Measurements from ENCODE around the gene CTR9.

The CTR9 gene

GRCh38 chr11:10751581-10751940, 515 bp downstream of the CTR9 start:
- Histone ChIP-seq H3K27me3 (replicated peaks in 2 of 5; ENCODE audit: control insufficient read depth in 4 of 5, insufficient read depth in 5 of 5, low read length in 4 of 5) (no peaks in the 10 kb centered on the region), H3K9me3 (ENCODE audit: control extremely low read depth in 1 of 5, control insufficient read depth in 4 of 5, insufficient read depth in 2 of 5, low read depth in 1 of 5, low read length in 4 of 5) (no peaks in the 10 kb centered on the region), H3K4me1 (ENCODE audit: control extremely low read depth in 1 of 4, control insufficient read depth in 4 of 4, insufficient read depth in 4 of 4, low read length in 3 of 4) (peaks cover 15 to 50% (median 42%) of the 10 kb centered on the region in 4 experiments), H3K36me3 (ENCODE audit: control insufficient read depth in 4 of 4, insufficient read depth in 4 of 4, low read length in 3 of 4) (peaks cover 6 to 34% (median 18%) of the 10 kb centered on the region in 4 experiments), H3K4me3 (ENCODE audit: control insufficient read depth in 1 of 7, extremely low read depth in 1 of 7, insufficient read depth in 4 of 7, low read depth in 2 of 7, low read length in 6 of 7) (peak overlapping the region; percentile 83 to 99 (median 92)), H3K27ac (ENCODE audit: insufficient read depth in 1 of 2, low read depth in 1 of 2, low read length in 2 of 2, poor library complexity in 1 of 2, severe bottlenecking in 2 of 2) (peak overlapping the region; percentile 74 to 86)
- WGBS (ENCODE audit: insufficient coverage) = 2% methylated on average over 10 of the region's 14 CpGs
- POLR2A ChIA-PET = interaction anchor here (1.0 kb wide), 1 partner anchor 57 kb away, joined by 7 read pairs; the partner anchor contains the start of gene EIF4G2
- no peak for DNase-seq
- CTCF ChIA-PET = interaction anchor here (0.7 to 1.0 kb wide), 4 partner anchors 10 to 350 kb away, joined by 3 read pairs; no protein-coding TSS in a partner anchor

GRCh38 chr11:10752061-10752460, 1.0 kb downstream of the CTR9 start:
- DNase-seq = no peak
- Histone ChIP-seq H3K36me3 (ENCODE audit: control insufficient read depth in 4 of 4, insufficient read depth in 4 of 4, low read length in 3 of 4) (peaks cover 11 to 39% (median 21%) of the 10 kb centered on the region in 4 experiments), H3K9me3 (ENCODE audit: control extremely low read depth in 1 of 5, control insufficient read depth in 4 of 5, insufficient read depth in 2 of 5, low read depth in 1 of 5, low read length in 4 of 5) (no peaks in the 10 kb centered on the region), H3K4me1 (ENCODE audit: control extremely low read depth in 1 of 4, control insufficient read depth in 4 of 4, insufficient read depth in 4 of 4, low read length in 3 of 4) (peaks cover 15 to 50% (median 42%) of the 10 kb centered on the region in 4 experiments), H3K27ac (ENCODE audit: insufficient read depth in 1 of 2, low read depth in 1 of 2, low read length in 2 of 2, poor library complexity in 1 of 2, severe bottlenecking in 2 of 2) (peak overlapping the region in 1 of 2 experiments; percentile 86), H3K27me3 (replicated peaks in 2 of 5; ENCODE audit: control insufficient read depth in 4 of 5, insufficient read depth in 5 of 5, low read length in 4 of 5) (no peaks in the 10 kb centered on the region), H3K4me3 (ENCODE audit: control insufficient read depth in 1 of 7, extremely low read depth in 1 of 7, insufficient read depth in 4 of 7, low read depth in 2 of 7, low read length in 6 of 7) (peak overlapping the region; percentile 83 to 99 (median 92))
- no CpG with 5 or more reads among the region's 2 CpGs for WGBS (ENCODE audit: insufficient coverage)
- ChIA-PET CTCF (interaction anchor here (0.6 to 1.5 kb wide), 6 partner anchors 10 to 863 kb away, joined by 3 to 5 read pairs (median 3); no protein-coding TSS in a partner anchor), POLR2A (no interaction called here)

GRCh38 chr11:10752486-10752885, 1.4 kb downstream of the CTR9 start:
- peaks cover 15 to 48% (median 40%) of the 10 kb centered on the region in 4 experiments for H3K4me1 ChIP-seq (ENCODE audit: control extremely low read depth in 1 of 4, control insufficient read depth in 4 of 4, insufficient read depth in 4 of 4, low read length in 3 of 4)
- peaks cover 15 to 43% (median 26%) of the 10 kb centered on the region in 4 experiments for H3K36me3 ChIP-seq (ENCODE audit: control insufficient read depth in 4 of 4, insufficient read depth in 4 of 4, low read length in 3 of 4)
- H3K27ac ChIP-seq (ENCODE audit: insufficient read depth in 1 of 2, low read depth in 1 of 2, low read length in 2 of 2, poor library complexity in 1 of 2, severe bottlenecking in 2 of 2) = no peak overlapping the region
- H3K9me3 ChIP-seq (ENCODE audit: control extremely low read depth in 1 of 5, control insufficient read depth in 4 of 5, insufficient read depth in 2 of 5, low read depth in 1 of 5, low read length in 4 of 5) = no peaks in the 10 kb centered on the region
- H3K27me3 ChIP-seq (replicated peaks in 2 of 5; ENCODE audit: control insufficient read depth in 4 of 5, insufficient read depth in 5 of 5, low read length in 4 of 5) = no peaks in the 10 kb centered on the region
- DNase-seq = no peak
- ChIA-PET CTCF (interaction anchor here (0.6 to 1.5 kb wide), 6 partner anchors 9 to 863 kb away, joined by 3 to 5 read pairs (median 3); no protein-coding TSS in a partner anchor), POLR2A (no interaction called here)
- WGBS (ENCODE audit: insufficient coverage) = 80% methylated on average over 2 of the region's 7 CpGs
- peak overlapping the region in 6 of 7 experiments; percentile 83 to 99 (median 92) for H3K4me3 ChIP-seq (ENCODE audit: control insufficient read depth in 1 of 7, extremely low read depth in 1 of 7, insufficient read depth in 4 of 7, low read depth in 2 of 7, low read length in 6 of 7)

GRCh38 chr11:10758957-10759356, 7.9 kb downstream of the CTR9 start:
- Histone ChIP-seq H3K9me3 (ENCODE audit: control extremely low read depth in 1 of 5, control insufficient read depth in 4 of 5, insufficient read depth in 2 of 5, low read depth in 1 of 5, low read length in 4 of 5) (no peaks in the 10 kb centered on the region), H3K27me3 (replicated peaks in 2 of 5; ENCODE audit: control insufficient read depth in 4 of 5, insufficient read depth in 5 of 5, low read length in 4 of 5) (no peaks in the 10 kb centered on the region), H3K4me3 (ENCODE audit: control insufficient read depth in 1 of 7, extremely low read depth in 1 of 7, insufficient read depth in 4 of 7, low read depth in 2 of 7, low read length in 6 of 7) (no peak overlapping the region), H3K4me1 (ENCODE audit: control extremely low read depth in 1 of 4, control insufficient read depth in 4 of 4, insufficient read depth in 4 of 4, low read length in 3 of 4) (peaks cover 0 to 14% (median 5%) of the 10 kb centered on the region in 4 experiments), H3K36me3 (ENCODE audit: control insufficient read depth in 4 of 4, insufficient read depth in 4 of 4, low read length in 3 of 4) (peaks cover 16 to 78% (median 50%) of the 10 kb centered on the region in 4 experiments), H3K27ac (ENCODE audit: insufficient read depth in 1 of 2, low read depth in 1 of 2, low read length in 2 of 2, poor library complexity in 1 of 2, severe bottlenecking in 2 of 2) (no peak overlapping the region)
- ChIA-PET CTCF (interaction anchor here (0.8 to 9.9 kb wide), 3 partner anchors 10 to 34 kb away, joined by 3 to 78 read pairs (median 7); no protein-coding TSS in a partner anchor), POLR2A (no interaction called here)
- peak in 2 of 3 donors; percentile 47 to 51 for DNase-seq
- no CpG with 5 or more reads among the region's 1 CpG for WGBS (ENCODE audit: insufficient coverage)

GRCh38 chr11:10761085-10761698, 10.1 kb downstream of the CTR9 start:
- CTCF ChIA-PET = interaction anchor here (0.7 to 9.9 kb wide), 4 partner anchors 9 to 87 kb away, joined by 3 to 78 read pairs (median 4); partner anchors contain the start of gene CTR9
- 100% methylated on average over 2 of the region's 6 CpGs for WGBS (ENCODE audit: insufficient coverage)

DNA sequence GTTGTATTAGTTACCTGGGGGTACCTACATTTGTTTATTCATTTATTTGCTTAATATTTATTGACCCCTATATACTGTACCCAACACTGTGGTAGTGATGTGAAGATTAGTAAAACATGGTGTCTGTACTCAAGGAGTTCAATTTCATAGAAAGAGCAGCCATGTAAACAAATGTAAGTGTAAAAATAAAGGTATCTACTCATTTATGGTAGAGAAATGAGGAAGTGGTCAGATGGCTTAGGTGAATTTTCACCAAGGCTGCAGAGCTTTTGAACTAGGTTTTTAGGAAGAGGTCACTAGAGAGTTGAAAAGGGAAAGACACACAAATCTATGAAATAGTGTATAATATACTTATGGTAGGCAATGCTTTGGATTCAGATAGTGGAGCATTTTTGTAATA, 11.1 kb downstream of the CTR9 start:
- CTCF ChIA-PET = interaction anchor here (0.5 to 9.9 kb wide), 4 partner anchors 8 to 1164 kb away, joined by 3 to 78 read pairs (median 4); no protein-coding TSS in a partner anchor
- Histone ChIP-seq H3K27ac (ENCODE audit: insufficient read depth in 1 of 2, low read depth in 1 of 2, low read length in 2 of 2, poor library complexity in 1 of 2, severe bottlenecking in 2 of 2) (no peak overlapping the region), H3K4me1 (ENCODE audit: control extremely low read depth in 1 of 4, control insufficient read depth in 4 of 4, insufficient read depth in 4 of 4, low read length in 3 of 4) (peaks cover 0 to 14% (median 5%) of the 10 kb centered on the region in 4 experiments), H3K4me3 (ENCODE audit: control insufficient read depth in 1 of 7, extremely low read depth in 1 of 7, insufficient read depth in 4 of 7, low read depth in 2 of 7, low read length in 6 of 7) (no peak overlapping the region), H3K27me3 (replicated peaks in 2 of 5; ENCODE audit: control insufficient read depth in 4 of 5, insufficient read depth in 5 of 5, low read length in 4 of 5) (no peaks in the 10 kb centered on the region), H3K36me3 (ENCODE audit: control insufficient read depth in 4 of 4, insufficient read depth in 4 of 4, low read length in 3 of 4) (peaks cover 8 to 72% (median 52%) of the 10 kb centered on the region in 4 experiments), H3K9me3 (ENCODE audit: control extremely low read depth in 1 of 5, control insufficient read depth in 4 of 5, insufficient read depth in 2 of 5, low read depth in 1 of 5, low read length in 4 of 5) (no peaks in the 10 kb centered on the region)
- peak; percentile 21 to 79 (median 71) for DNase-seq
- POLR2A ChIA-PET = no interaction called here

More at GRCh38 chr11:10761085-10761698, 10.1 kb downstream of the CTR9 start:
- POLR2A ChIA-PET = no interaction called here
- Histone ChIP-seq H3K27ac (ENCODE audit: insufficient read depth in 1 of 2, low read depth in 1 of 2, low read length in 2 of 2, poor library complexity in 1 of 2, severe bottlenecking in 2 of 2) (no peak overlapping the region), H3K9me3 (ENCODE audit: control extremely low read depth in 1 of 5, control insufficient read depth in 4 of 5, insufficient read depth in 2 of 5, low read depth in 1 of 5, low read length in 4 of 5) (no peaks in the 10 kb centered on the region), H3K27me3 (replicated peaks in 2 of 5; ENCODE audit: control insufficient read depth in 4 of 5, insufficient read depth in 5 of 5, low read length in 4 of 5) (no peaks in the 10 kb centered on the region), H3K36me3 (ENCODE audit: control insufficient read depth in 4 of 4, insufficient read depth in 4 of 4, low read length in 3 of 4) (peaks cover 14 to 78% (median 52%) of the 10 kb centered on the region in 4 experiments), H3K4me3 (ENCODE audit: control insufficient read depth in 1 of 7, extremely low read depth in 1 of 7, insufficient read depth in 4 of 7, low read depth in 2 of 7, low read length in 6 of 7) (no peak overlapping the region), H3K4me1 (ENCODE audit: control extremely low read depth in 1 of 4, control insufficient read depth in 4 of 4, insufficient read depth in 4 of 4, low read length in 3 of 4) (peaks cover 0 to 14% (median 5%) of the 10 kb centered on the region in 4 experiments)
- DNase-seq = no peak

DNA sequence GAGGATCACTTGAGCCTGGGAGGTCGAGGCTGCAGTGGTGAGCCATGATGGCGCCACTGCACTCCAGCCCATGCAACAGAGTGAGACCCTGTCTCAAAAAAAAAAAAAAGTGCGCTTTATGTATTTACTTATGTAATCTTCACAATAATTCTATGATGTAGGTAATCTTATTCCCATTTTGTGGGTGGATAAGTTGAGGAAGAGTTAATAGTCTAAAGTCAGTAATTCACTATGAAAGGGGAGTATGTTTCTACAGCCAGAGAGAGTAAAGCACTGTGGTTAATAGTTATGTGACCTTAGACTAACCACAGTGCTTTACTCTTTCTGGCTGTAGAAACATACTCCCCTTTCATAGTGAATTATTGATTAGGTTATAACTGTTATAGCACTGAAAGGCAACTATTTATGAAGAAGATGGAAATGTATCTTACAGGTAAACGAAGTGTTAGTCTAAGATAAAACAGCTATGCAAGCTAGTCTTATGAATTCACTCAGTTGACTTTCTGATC, 11.9 kb downstream of the CTR9 start:
- CTCF ChIA-PET = interaction anchor here (1.2 to 9.9 kb wide), 4 partner anchors 7 to 29 kb away, joined by 3 to 78 read pairs (median 6); no protein-coding TSS in a partner anchor
- H3K4me1 ChIP-seq (ENCODE audit: control extremely low read depth in 1 of 4, control insufficient read depth in 4 of 4, insufficient read depth in 4 of 4, low read length in 3 of 4) = peaks cover 0 to 14% (median 5%) of the 10 kb centered on the region in 4 experiments
- no peak overlapping the region for H3K27ac ChIP-seq (ENCODE audit: insufficient read depth in 1 of 2, low read depth in 1 of 2, low read length in 2 of 2, poor library complexity in 1 of 2, severe bottlenecking in 2 of 2)
- POLR2A ChIA-PET = no interaction called here
- H3K4me3 ChIP-seq (ENCODE audit: control insufficient read depth in 1 of 7, extremely low read depth in 1 of 7, insufficient read depth in 4 of 7, low read depth in 2 of 7, low read length in 6 of 7) = no peak overlapping the region
- H3K9me3 ChIP-seq (ENCODE audit: control extremely low read depth in 1 of 5, control insufficient read depth in 4 of 5, insufficient read depth in 2 of 5, low read depth in 1 of 5, low read length in 4 of 5) = no peaks in the 10 kb centered on the region
- WGBS (ENCODE audit: insufficient coverage) = 100% methylated on average over 2 of the region's 4 CpGs
- H3K27me3 ChIP-seq (replicated peaks in 2 of 5; ENCODE audit: control insufficient read depth in 4 of 5, insufficient read depth in 5 of 5, low read length in 4 of 5) = no peaks in the 10 kb centered on the region
- no peak for DNase-seq
- peaks cover 5 to 64% (median 45%) of the 10 kb centered on the region in 4 experiments for H3K36me3 ChIP-seq (ENCODE audit: control insufficient read depth in 4 of 4, insufficient read depth in 4 of 4, low read length in 3 of 4)

Measured in common myeloid progenitor, CD34-positive (primary cell).